OCI-LY1 (cell line): ENCODE results near the gene WBP1L.

Experiments
- EZH2 ChIP-seq: fragments of 200-600 bp; sonication (generic), shearing (Covaris generic); IDR thresholded peaks from 2 replicates; pipeline ENCODE4 v1.8.0; 2017; ENCODE audit warnings: borderline replicate concordance, mixed run types, mild to moderate bottlenecking, antibody characterized with exemption, low read length, moderate library complexity, mixed read lengths
- TF ChIP-seq, protein P1 (sequence below): fragments of 200-600 bp; sonication (generic), shearing (Covaris generic); IDR thresholded peaks from 2 replicates; pipeline ENCODE4 v1.5.1; 2017; ENCODE audit warnings: mild to moderate bottlenecking, antibody characterized with exemption, low read length, moderate library complexity, mixed read lengths

DNA sequence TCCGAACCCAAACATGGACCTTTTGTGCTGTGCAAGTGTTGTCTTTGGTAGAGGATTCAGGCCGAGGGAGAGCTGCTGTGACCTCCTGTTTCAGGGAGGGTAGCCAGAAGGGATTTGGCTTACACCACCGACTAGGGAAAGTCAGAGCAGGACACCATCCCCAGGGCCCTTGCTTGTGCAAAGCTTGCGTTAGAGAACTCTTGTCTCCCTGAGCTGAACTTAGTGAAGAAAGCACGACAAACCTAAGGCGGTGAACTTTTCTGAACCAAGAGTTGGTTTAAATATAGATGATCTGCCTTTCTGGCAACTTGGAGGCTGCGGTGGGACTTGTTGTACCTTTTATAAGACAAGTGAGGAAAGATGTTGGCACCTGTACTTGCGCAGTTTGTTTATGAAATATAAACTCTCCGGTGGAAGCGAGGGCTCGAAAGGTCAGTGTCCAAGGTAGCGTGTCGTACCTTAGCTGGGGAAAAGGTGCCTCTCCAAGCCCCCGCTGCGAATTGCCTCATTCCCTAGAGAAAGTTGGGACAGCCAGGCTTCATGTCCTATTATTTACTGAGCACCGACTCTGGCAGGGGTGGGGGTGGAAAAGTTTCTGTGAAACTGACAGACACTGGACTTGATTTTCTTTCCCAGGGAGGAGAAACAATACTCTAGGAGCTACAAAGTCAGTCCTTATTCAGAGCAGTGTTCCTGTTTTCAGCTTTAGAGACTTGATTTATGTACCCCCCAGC lies 31.6 kb downstream of the WBP1L start:
- TF ChIP-seq, protein P1, sequence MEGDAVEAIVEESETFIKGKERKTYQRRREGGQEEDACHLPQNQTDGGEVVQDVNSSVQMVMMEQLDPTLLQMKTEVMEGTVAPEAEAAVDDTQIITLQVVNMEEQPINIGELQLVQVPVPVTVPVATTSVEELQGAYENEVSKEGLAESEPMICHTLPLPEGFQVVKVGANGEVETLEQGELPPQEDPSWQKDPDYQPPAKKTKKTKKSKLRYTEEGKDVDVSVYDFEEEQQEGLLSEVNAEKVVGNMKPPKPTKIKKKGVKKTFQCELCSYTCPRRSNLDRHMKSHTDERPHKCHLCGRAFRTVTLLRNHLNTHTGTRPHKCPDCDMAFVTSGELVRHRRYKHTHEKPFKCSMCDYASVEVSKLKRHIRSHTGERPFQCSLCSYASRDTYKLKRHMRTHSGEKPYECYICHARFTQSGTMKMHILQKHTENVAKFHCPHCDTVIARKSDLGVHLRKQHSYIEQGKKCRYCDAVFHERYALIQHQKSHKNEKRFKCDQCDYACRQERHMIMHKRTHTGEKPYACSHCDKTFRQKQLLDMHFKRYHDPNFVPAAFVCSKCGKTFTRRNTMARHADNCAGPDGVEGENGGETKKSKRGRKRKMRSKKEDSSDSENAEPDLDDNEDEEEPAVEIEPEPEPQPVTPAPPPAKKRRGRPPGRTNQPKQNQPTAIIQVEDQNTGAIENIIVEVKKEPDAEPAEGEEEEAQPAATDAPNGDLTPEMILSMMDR, result no peak
- no peak for TF ChIP-seq EZH2
